ENCODE measurements around the gene NR4A1.

NR4A1 gene

DNA sequence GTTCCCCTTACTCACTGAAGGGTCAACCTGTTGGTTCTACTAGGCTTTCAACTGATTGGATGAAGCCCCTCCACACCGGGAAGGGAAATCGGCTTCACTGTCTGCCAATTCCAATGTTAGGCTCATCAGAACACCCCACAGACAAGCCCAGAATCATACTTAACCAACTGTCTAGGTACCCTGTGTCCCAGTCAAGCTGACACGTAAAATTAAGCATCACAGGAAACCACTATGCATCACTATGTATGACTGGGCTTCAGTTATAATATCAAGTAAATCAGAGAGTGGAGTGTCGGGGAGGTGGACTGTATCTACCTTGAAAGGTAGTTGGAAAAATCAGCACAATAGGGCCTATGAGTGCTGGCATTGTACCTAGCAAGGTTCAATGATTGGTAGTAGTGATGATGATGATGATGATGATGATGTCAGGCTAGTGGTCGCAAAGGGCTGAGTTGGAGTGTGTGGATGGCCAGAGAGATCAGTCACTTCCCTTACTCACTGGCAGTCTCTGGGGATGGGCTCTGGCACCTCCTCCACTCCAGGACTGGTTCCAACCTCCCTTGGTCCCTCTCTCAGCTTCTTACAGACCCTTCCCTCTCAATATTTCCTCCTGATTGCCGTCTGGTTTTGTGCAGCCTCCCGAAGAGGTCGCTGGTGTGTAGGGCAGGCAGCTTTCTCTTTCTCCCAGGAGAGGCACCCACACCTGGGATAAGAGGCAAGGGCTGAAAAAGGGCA, 15.3 kb downstream of the NR4A1 start:
- TF ChIP-seq, protein P1, sequence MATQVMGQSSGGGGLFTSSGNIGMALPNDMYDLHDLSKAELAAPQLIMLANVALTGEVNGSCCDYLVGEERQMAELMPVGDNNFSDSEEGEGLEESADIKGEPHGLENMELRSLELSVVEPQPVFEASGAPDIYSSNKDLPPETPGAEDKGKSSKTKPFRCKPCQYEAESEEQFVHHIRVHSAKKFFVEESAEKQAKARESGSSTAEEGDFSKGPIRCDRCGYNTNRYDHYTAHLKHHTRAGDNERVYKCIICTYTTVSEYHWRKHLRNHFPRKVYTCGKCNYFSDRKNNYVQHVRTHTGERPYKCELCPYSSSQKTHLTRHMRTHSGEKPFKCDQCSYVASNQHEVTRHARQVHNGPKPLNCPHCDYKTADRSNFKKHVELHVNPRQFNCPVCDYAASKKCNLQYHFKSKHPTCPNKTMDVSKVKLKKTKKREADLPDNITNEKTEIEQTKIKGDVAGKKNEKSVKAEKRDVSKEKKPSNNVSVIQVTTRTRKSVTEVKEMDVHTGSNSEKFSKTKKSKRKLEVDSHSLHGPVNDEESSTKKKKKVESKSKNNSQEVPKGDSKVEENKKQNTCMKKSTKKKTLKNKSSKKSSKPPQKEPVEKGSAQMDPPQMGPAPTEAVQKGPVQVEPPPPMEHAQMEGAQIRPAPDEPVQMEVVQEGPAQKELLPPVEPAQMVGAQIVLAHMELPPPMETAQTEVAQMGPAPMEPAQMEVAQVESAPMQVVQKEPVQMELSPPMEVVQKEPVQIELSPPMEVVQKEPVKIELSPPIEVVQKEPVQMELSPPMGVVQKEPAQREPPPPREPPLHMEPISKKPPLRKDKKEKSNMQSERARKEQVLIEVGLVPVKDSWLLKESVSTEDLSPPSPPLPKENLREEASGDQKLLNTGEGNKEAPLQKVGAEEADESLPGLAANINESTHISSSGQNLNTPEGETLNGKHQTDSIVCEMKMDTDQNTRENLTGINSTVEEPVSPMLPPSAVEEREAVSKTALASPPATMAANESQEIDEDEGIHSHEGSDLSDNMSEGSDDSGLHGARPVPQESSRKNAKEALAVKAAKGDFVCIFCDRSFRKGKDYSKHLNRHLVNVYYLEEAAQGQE (IDR thresholded peaks at IDR 0.05; ENCODE audit: insufficient read depth in 1 of 2, low read depth in 2 of 2, low read length in 2 of 2): no peak
- no peak for TF ChIP-seq POLR2AphosphoS5 (IDR thresholded peaks at IDR 0.05; ENCODE audit: low read depth, low read length)
- TF ChIP-seq SIN3A (IDR thresholded peaks at IDR 0.05; ENCODE audit: borderline replicate concordance, insufficient read depth, low read length): no peak
- TF ChIP-seq FOXP2 (optimal IDR thresholded peaks at IDR 0.05; ENCODE audit: borderline replicate concordance, extremely low read depth, extremely low read length, insufficient read depth): no peak
- TF ChIP-seq TAF1 (IDR thresholded peaks at IDR 0.05; ENCODE audit: borderline replicate concordance, insufficient read depth, low read length): no peak

DNA sequence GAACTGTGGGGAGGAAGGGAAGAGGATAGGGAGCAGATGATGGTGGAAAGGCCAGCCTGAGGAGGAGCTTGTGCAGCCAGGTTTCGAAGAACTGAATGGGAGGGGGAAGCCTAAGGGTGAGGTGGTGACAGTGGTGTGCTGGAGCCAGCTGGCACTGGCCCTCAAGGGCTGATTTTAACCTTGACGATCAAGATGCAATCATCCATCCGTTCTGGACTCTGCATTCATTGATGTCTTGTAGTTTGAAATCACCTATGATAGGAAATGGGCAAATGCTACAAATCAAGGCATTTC, 15.8 kb downstream of the NR4A1 start:
- TF ChIP-seq POLR2AphosphoS5 (IDR thresholded peaks at IDR 0.05; ENCODE audit: low read depth, low read length): no peak
- TF ChIP-seq TAF1 (IDR thresholded peaks at IDR 0.05; ENCODE audit: borderline replicate concordance, insufficient read depth, low read length): no peak
- TF ChIP-seq FOXP2 (optimal IDR thresholded peaks at IDR 0.05; ENCODE audit: borderline replicate concordance, extremely low read depth, extremely low read length, insufficient read depth): no peak
- TF ChIP-seq SIN3A (IDR thresholded peaks at IDR 0.05; ENCODE audit: borderline replicate concordance, insufficient read depth, low read length): no peak
- TF ChIP-seq, protein P1 (IDR thresholded peaks at IDR 0.05; ENCODE audit: insufficient read depth in 1 of 2, low read depth in 2 of 2, low read length in 2 of 2): no peak

DNA sequence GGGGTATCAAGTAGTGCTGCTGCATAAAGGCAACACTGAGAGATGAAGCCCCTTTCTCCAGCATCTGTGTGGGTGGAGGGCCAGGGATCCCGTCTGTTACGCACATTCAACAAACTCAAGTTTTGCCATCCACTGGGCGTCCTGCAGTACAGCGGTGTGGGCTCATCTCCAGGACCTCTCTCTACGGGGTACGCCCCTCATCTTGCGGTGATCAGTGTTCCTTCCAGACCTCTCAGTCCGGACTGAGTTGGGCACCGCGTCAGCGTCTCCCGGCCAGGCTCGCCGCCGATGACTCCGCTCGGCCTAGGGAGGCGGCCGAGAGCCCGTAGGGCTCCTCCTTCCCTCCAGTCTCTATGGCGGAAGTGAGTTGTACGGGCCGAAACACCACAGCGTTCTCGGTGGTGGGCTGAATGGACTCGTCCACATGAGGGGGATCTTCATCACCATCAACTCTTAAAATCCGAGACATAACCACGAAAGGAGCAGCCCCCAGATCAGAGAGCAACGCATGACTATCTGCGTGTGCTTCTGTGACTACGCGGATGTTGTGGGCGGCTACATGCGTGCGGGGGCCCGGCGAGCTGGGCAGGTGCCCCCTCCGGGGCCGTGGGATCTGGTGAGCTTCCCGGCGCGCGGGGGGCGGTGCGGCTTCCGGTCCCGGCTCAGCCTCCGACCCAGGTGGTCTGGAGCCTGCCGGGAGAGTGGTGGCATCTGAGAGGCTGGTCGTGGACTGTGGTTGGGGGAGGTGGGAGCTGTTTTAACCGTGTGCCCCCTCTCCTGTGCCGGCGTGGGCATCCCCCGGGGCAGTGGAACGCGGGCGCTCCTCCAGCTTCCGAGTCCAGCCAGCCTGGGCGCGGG, 18.3 kb downstream of the NR4A1 start, which contains the start of gene ATG101:
Gene ATG101 (plus strand): TSS at position 652 of the 858 bp plus-strand sequence. CDS start 3,673 bp downstream, outside the sequence.
- peak; percentile 89 for TF ChIP-seq FOXP2 (optimal IDR thresholded peaks at IDR 0.05; ENCODE audit: borderline replicate concordance, extremely low read depth, extremely low read length, insufficient read depth)
- TF ChIP-seq SIN3A (IDR thresholded peaks at IDR 0.05; ENCODE audit: borderline replicate concordance, insufficient read depth, low read length): peak; percentile 49; the same call in 1 of the 2 replicates
- peak; percentile 88; the same call in 1 of the 2 replicates for TF ChIP-seq TAF1 (IDR thresholded peaks at IDR 0.05; ENCODE audit: borderline replicate concordance, insufficient read depth, low read length)
- TF ChIP-seq, protein P1 (IDR thresholded peaks at IDR 0.05; ENCODE audit: insufficient read depth in 1 of 2, low read depth in 2 of 2, low read length in 2 of 2): 0 out of 4 replicates have a peak, but pooled peaks of 1 of the 2 experiments have one; percentile 24
- peak; percentile 84 for TF ChIP-seq POLR2AphosphoS5 (IDR thresholded peaks at IDR 0.05; ENCODE audit: low read depth, low read length)

DNA sequence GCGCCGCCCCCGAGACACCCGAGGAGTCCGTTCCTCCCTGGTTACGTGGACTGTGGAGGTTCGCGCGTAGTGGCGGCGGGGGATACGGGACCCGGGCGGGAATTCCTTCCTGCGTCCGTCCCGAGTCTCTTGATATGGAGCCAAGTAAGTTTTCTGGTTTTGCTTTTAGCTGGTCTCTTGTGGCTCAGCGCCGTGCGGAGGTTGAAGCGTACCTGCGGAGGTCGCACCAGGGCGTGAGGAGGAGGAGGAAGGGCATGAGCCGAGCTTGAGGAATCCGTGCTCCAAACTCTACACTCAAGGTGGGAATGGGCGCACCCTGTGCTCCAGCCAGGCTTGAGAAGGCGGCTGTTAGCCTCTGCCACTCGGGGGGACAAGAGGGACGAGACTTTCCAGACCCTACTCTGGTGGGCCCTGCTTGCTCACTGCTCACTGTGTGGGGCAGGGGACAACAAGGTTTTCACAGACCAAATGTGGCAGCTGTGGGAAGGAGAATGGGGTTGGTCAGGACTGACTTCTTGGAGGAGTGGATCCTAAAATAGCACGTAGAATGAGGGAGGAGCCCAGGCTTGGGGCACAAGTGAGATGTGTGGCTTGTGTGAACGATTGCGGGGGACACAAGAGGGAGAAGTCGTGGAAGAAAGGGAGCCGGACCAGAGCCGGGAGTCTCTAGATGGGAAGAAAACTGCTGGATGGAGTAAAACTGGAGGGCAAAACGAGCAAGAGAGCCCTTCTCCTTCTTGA, 19.1 kb downstream of the NR4A1 start:
- no peak for TF ChIP-seq POLR2AphosphoS5 (IDR thresholded peaks at IDR 0.05; ENCODE audit: low read depth, low read length)
- no peak for TF ChIP-seq FOXP2 (optimal IDR thresholded peaks at IDR 0.05; ENCODE audit: borderline replicate concordance, extremely low read depth, extremely low read length, insufficient read depth)
- no peak for TF ChIP-seq SIN3A (IDR thresholded peaks at IDR 0.05; ENCODE audit: borderline replicate concordance, insufficient read depth, low read length)
- TF ChIP-seq TAF1 (IDR thresholded peaks at IDR 0.05; ENCODE audit: borderline replicate concordance, insufficient read depth, low read length): no peak
- TF ChIP-seq, protein P1 (IDR thresholded peaks at IDR 0.05; ENCODE audit: insufficient read depth in 1 of 2, low read depth in 2 of 2, low read length in 2 of 2): no peak

Data from PFSK-1 (cell line).